WTC11 (cell line): ENCODE measurements around the gene RABL6. TPM values are rescaled to one million over a fixed set of nuclear protein-coding genes. Genes with fewer than 3 reads are reported as not detected.

Source experiments
- ATAC-seq: fragments of 200-7000 bp; cut with Tn5 transposase; 2 replicates; pipeline ENCODE4 v1.10.0; 2021; ENCODE audit warnings: mild to moderate bottlenecking, moderate library complexity
- CTCF ChIA-PET: fragments of 300-600 bp; sonication (Branson Sonifier 250); formaldehyde crosslinking; loops from one replicate; lab custom pipeline; 2021; ENCODE audit warnings: antibody characterized with exemption; lab: Charles Lee
- POLR2A ChIA-PET: fragments of 350-600 bp; sonication (Branson Sonifier 250); formaldehyde crosslinking; loops from one replicate; lab custom pipeline; 2021; ENCODE audit warnings: antibody characterized with exemption; lab: Charles Lee
- DNase-seq: peaks from one replicate; pipeline ENCODE4 v3.0.0; 2021; ENCODE audit warnings: low spot score
- H3K27ac Mint-ChIP-seq: 2 replicates; pipeline ENCODE4 v1.8.0; 2021; ENCODE audit warnings: mixed read lengths
- H3K27me3 Mint-ChIP-seq: 2 replicates; pipeline ENCODE4 v1.8.0; 2021; ENCODE audit warnings: low read depth, mild to moderate bottlenecking, moderate library complexity, mixed read lengths
- H3K36me3 Mint-ChIP-seq: 2 replicates; pipeline ENCODE4 v1.8.0; 2021; ENCODE audit warnings: mixed read lengths
- H3K4me1 Mint-ChIP-seq: 2 replicates; pipeline ENCODE4 v1.8.0; 2022; ENCODE audit warnings: mixed read lengths
- H3K4me3 Mint-ChIP-seq: 2 replicates; pipeline ENCODE4 v1.8.0; 2021; ENCODE audit warnings: mild to moderate bottlenecking, moderate library complexity, mixed read lengths
- H3K9me3 Mint-ChIP-seq: 2 replicates; pipeline ENCODE4 v1.8.0; 2021; ENCODE audit warnings: mixed read lengths
- E2F1 ChIP-seq: sonication (generic); formaldehyde crosslinking; IDR thresholded peaks from 2 replicates; pipeline ENCODE4 v1.8.0; 2022; ENCODE audit warnings: mild to moderate bottlenecking, missing genetic modification reagents
- ETV6 ChIP-seq: sonication (generic); formaldehyde crosslinking; IDR thresholded peaks from 2 replicates; pipeline ENCODE4 v1.8.1; 2022; ENCODE audit warnings: mild to moderate bottlenecking, missing genetic modification reagents
- FOXJ3 ChIP-seq: sonication (generic); formaldehyde crosslinking; IDR thresholded peaks from 2 replicates; pipeline ENCODE4 v1.9.0; 2021; ENCODE audit warnings: missing genetic modification reagents, mild to moderate bottlenecking, borderline replicate concordance
- FOXP4 ChIP-seq: sonication (generic); formaldehyde crosslinking; IDR thresholded peaks from 2 replicates; pipeline ENCODE4 v1.8.0; 2022; ENCODE audit warnings: mild to moderate bottlenecking, missing genetic modification reagents
- GTF2I ChIP-seq: fragments of 250-450 bp; sonication (Bioruptor Pico); conservative IDR thresholded peaks from 2 replicates; pipeline ENCODE4 v1.4.0; 2021; ENCODE audit warnings: mild to moderate bottlenecking
- JAZF1 ChIP-seq: fragments of 250-450 bp; sonication (Bioruptor Pico); IDR thresholded peaks from 2 replicates; pipeline ENCODE4 v1.9.0; 2021; ENCODE audit warnings: moderate library complexity, mild to moderate bottlenecking, inconsistent platforms
- MYBL2 ChIP-seq: sonication (generic); formaldehyde crosslinking; IDR thresholded peaks from 2 replicates; pipeline ENCODE4 v1.8.1; 2023; ENCODE audit warnings: mild to moderate bottlenecking, moderate library complexity, missing genetic modification reagents
- NR2C2 ChIP-seq: sonication (generic); formaldehyde crosslinking; IDR thresholded peaks from 2 replicates; pipeline ENCODE4 v1.8.0; 2022; ENCODE audit warnings: mild to moderate bottlenecking, missing genetic modification reagents
- PRRX2 ChIP-seq: fragments of 250-450 bp; sonication (Bioruptor Pico); IDR thresholded peaks from 2 replicates; pipeline ENCODE4 v1.8.0; 2021; ENCODE audit warnings: mild to moderate bottlenecking
- RELA ChIP-seq: sonication (generic); formaldehyde crosslinking; IDR thresholded peaks from 2 replicates; pipeline ENCODE4 v1.8.1; 2022; ENCODE audit warnings: missing genetic modification reagents, mild to moderate bottlenecking, borderline replicate concordance
- SMAD3 ChIP-seq: sonication (generic); formaldehyde crosslinking; IDR thresholded peaks from 2 replicates; pipeline ENCODE4 v1.8.0; 2022; ENCODE audit warnings: missing genetic modification reagents, mild to moderate bottlenecking, borderline replicate concordance
- ZBTB21 ChIP-seq: sonication (generic); formaldehyde crosslinking; IDR thresholded peaks from 2 replicates; pipeline ENCODE4 v1.8.1; 2023; ENCODE audit warnings: mild to moderate bottlenecking, missing genetic modification reagents, borderline replicate concordance
- ZNF396 ChIP-seq: fragments of 250-450 bp; sonication (Bioruptor Pico); IDR thresholded peaks from 2 replicates; pipeline ENCODE4 v1.8.0; 2021; ENCODE audit warnings: mild to moderate bottlenecking, moderate library complexity, borderline replicate concordance
- total RNA-seq: library from RNA; stranded (reverse); gene quantifications from 3 replicates; pipeline ENCODE4 v1.2.3, GENCODE V29; 2021
- TF ChIP-seq, protein P1 (sequence below): sonication (generic); formaldehyde crosslinking; IDR thresholded peaks from 2 replicates; pipeline ENCODE4 v1.8.1; 2023; ENCODE audit warnings: mild to moderate bottlenecking, moderate library complexity, missing genetic modification reagents
- TF ChIP-seq, protein P2 (sequence below): fragments of 250-450 bp; sonication (Bioruptor Pico); IDR thresholded peaks from 2 replicates; pipeline ENCODE4 v2.1.2; 2022; ENCODE audit warnings: mild to moderate bottlenecking, moderate library complexity
- TF ChIP-seq, protein P3 (sequence below): sonication (generic); formaldehyde crosslinking; IDR thresholded peaks from 2 replicates; pipeline ENCODE4 v1.8.0; 2023; ENCODE audit warnings: missing genetic modification reagents
- TF ChIP-seq, protein P4 (sequence below): fragments of 250-450 bp; sonication (Bioruptor Pico); conservative IDR thresholded peaks from 2 replicates; pipeline ENCODE4 v1.9.0; 2021; ENCODE audit warnings: mild to moderate bottlenecking
- TF ChIP-seq, protein P5 (sequence below): sonication (generic); formaldehyde crosslinking; IDR thresholded peaks from 2 replicates; pipeline ENCODE4 v1.8.0; 2022; ENCODE audit warnings: mild to moderate bottlenecking, missing genetic modification reagents
- TF ChIP-seq, protein P6 (sequence below): sonication (generic); formaldehyde crosslinking; IDR thresholded peaks from 2 replicates; pipeline ENCODE4 v1.8.1; 2023; ENCODE audit warnings: mild to moderate bottlenecking, missing genetic modification reagents, moderate library complexity

The RABL6 gene
- total RNA-seq, 1 experiment from 2014 or later: 171 TPM

GRCh38 chr9:136828474-136829140 is 20.9 kb downstream of the RABL6 start (continued):
- TF ChIP-seq E2F1 (CRISPR knock-in tag): no peak
- no peak for TF ChIP-seq ETV6 (CRISPR knock-in tag)
- no peak for TF ChIP-seq RELA
- no peak for TF ChIP-seq PRRX2 (CRISPR knock-in tag)

GRCh38 chr9:136829412-136829811 is 21.7 kb downstream of the RABL6 start:
- Mint-ChIP-seq H3K36me3 (peaks cover 30% of the 10 kb centered on the region), H3K27me3 (no peaks in the 10 kb centered on the region), H3K4me1 (no peaks in the 10 kb centered on the region), H3K4me3 (no peak overlapping the region), H3K9me3 (no peaks in the 10 kb centered on the region), H3K27ac (peak overlapping the region; percentile 41; the same call in 1 of the 2 replicates)
- no peak for TF ChIP-seq FOXP4 (CRISPR knock-in tag)
- no peak for TF ChIP-seq GTF2I (CRISPR knock-in tag)
- TF ChIP-seq FOXJ3 (CRISPR knock-in tag): no peak
- TF ChIP-seq, protein P1, sequence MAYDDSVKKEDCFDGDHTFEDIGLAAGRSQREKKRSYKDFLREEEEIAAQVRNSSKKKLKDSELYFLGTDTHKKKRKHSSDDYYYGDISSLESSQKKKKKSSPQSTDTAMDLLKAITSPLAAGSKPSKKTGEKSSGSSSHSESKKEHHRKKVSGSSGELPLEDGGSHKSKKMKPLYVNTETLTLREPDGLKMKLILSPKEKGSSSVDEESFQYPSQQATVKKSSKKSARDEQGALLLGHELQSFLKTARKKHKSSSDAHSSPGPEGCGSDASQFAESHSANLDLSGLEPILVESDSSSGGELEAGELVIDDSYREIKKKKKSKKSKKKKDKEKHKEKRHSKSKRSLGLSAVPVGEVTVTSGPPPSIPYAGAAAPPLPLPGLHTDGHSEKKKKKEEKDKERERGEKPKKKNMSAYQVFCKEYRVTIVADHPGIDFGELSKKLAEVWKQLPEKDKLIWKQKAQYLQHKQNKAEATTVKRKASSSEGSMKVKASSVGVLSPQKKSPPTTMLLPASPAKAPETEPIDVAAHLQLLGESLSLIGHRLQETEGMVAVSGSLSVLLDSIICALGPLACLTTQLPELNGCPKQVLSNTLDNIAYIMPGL: no peak
- TF ChIP-seq JAZF1: no peak
- no peak for TF ChIP-seq ZNF396
- TF ChIP-seq, protein P2, sequence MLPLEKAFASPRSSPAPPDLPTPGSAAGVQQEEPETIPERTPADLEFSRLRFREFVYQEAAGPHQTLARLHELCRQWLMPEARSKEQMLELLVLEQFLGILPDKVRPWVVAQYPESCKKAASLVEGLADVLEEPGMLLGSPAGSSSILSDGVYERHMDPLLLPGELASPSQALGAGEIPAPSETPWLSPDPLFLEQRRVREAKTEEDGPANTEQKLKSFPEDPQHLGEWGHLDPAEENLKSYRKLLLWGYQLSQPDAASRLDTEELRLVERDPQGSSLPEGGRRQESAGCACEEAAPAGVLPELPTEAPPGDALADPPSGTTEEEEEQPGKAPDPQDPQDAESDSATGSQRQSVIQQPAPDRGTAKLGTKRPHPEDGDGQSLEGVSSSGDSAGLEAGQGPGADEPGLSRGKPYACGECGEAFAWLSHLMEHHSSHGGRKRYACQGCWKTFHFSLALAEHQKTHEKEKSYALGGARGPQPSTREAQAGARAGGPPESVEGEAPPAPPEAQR (CRISPR knock-in tag): no peak
- TF ChIP-seq, protein P3, sequence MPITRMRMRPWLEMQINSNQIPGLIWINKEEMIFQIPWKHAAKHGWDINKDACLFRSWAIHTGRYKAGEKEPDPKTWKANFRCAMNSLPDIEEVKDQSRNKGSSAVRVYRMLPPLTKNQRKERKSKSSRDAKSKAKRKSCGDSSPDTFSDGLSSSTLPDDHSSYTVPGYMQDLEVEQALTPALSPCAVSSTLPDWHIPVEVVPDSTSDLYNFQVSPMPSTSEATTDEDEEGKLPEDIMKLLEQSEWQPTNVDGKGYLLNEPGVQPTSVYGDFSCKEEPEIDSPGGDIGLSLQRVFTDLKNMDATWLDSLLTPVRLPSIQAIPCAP (CRISPR knock-in tag): no peak
- no peak for TF ChIP-seq SMAD3 (CRISPR knock-in tag)
- TF ChIP-seq, protein P4, sequence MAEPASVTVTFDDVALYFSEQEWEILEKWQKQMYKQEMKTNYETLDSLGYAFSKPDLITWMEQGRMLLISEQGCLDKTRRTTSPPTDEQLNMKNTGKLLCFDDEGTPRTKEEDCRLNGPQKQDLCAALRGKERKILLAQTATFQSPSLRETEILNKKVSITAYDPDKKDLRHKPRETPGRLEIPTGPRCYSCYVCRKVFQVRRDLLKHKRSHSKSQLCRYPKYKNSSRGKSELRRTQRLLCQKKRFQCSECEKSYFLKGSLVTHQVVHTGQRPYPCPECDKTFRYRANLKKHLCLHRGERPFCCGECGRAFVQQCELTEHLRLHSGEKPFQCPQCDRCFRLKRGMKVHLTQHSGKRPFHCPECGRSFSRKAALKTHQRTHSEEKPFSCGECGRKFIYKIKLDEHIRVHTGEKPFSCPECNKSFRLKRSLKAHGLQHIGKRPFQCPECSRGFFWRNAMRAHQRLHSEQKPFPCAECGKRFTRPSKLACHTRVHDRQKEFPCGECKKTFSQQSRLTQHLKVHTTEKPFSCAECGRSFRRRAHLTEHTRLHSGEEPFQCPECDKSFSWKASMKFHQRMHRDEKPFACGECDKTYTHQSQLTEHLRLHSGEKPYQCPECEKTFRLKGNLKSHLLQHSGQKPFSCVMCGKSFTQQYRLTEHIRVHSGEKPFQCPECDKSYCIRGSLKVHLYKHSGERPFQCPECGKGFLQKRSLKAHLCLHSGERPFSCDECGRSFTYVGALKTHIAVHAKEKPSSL (CRISPR knock-in tag): no peak
- TF ChIP-seq, protein P5, sequence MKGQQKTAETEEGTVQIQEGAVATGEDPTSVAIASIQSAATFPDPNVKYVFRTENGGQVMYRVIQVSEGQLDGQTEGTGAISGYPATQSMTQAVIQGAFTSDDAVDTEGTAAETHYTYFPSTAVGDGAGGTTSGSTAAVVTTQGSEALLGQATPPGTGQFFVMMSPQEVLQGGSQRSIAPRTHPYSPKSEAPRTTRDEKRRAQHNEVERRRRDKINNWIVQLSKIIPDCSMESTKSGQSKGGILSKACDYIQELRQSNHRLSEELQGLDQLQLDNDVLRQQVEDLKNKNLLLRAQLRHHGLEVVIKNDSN: no peak
- TF ChIP-seq NR2C2: no peak
- TF ChIP-seq ZBTB21 (CRISPR knock-in tag): no peak
- TF ChIP-seq MYBL2: no peak
- TF ChIP-seq, protein P6, sequence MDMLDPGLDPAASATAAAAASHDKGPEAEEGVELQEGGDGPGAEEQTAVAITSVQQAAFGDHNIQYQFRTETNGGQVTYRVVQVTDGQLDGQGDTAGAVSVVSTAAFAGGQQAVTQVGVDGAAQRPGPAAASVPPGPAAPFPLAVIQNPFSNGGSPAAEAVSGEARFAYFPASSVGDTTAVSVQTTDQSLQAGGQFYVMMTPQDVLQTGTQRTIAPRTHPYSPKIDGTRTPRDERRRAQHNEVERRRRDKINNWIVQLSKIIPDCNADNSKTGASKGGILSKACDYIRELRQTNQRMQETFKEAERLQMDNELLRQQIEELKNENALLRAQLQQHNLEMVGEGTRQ (CRISPR knock-in tag): no peak
- ATAC-seq (no peak), DNase-seq (peak; percentile 10)
- POLR2A ChIA-PET: no interaction called here
- CTCF ChIA-PET: interaction anchor here (0.7 to 3.2 kb wide), 2 partner anchors 10 to 13 kb away, joined by 3 to 13 read pairs; partner anchors contain the start of gene AJM1
